Neural crest cell (in vitro differentiated cells): ENCODE results near the gene OBP2B. TPM values are rescaled to one million over a fixed set of nuclear protein-coding genes. Genes with fewer than 3 reads are reported as not detected.

Source experiments
- DNase-seq: peaks from one replicate; pipeline ENCODE4 v3.0.0; 2021; ENCODE audit warnings: low read depth, mixed read lengths, low spot score
- H3K27ac Mint-ChIP-seq: one replicate; pipeline ENCODE4 v1.8.0; 2021; ENCODE audit warnings: mild to moderate bottlenecking, mixed read lengths; ENCODE audit not compliant: unreplicated experiment
- H3K27me3 Mint-ChIP-seq: 2 replicates; pipeline ENCODE4 v1.8.0; 2021; ENCODE audit warnings: low read depth, mild to moderate bottlenecking, mixed read lengths
- H3K36me3 Mint-ChIP-seq: 2 replicates; pipeline ENCODE4 v1.8.0; 2021; ENCODE audit warnings: low read depth, mild to moderate bottlenecking, mixed read lengths
- H3K4me1 Mint-ChIP-seq: 2 replicates; pipeline ENCODE4 v1.8.0; 2021; ENCODE audit warnings: mixed read lengths
- H3K4me3 Mint-ChIP-seq: one replicate; pipeline ENCODE4 v1.8.0; 2021; ENCODE audit warnings: mild to moderate bottlenecking, mixed read lengths
- H3K9me3 Mint-ChIP-seq: 2 replicates; pipeline ENCODE4 v1.8.0; 2021; ENCODE audit warnings: mixed read lengths
- CTCF ChIP-seq: fragments of 200-600 bp; sonication (generic); conservative IDR thresholded peaks from 2 replicates; pipeline ENCODE4 v1.5.0; 2021; ENCODE audit warnings: antibody characterized with exemption, mild to moderate bottlenecking
- total RNA-seq: library from RNA; stranded (reverse); gene quantifications from 2 replicates; pipeline ENCODE4 v1.2.1, GENCODE V29; 2021

Gene OBP2B
- total RNA-seq, 1 donor from 2014 or later: not detected

- no peak overlapping the region for H3K4me3 Mint-ChIP-seq
- DNase-seq: no peak
- H3K9me3 Mint-ChIP-seq: no peaks in the 10 kb centered on the region
- no peak for TF ChIP-seq CTCF
- H3K27me3 Mint-ChIP-seq: peaks cover 61% of the 10 kb centered on the region
- no peaks in the 10 kb centered on the region for H3K4me1 Mint-ChIP-seq
- no peaks in the 10 kb centered on the region for H3K36me3 Mint-ChIP-seq
- no peak overlapping the region for H3K27ac Mint-ChIP-seq
Observed at GRCh38 chr9:133188843-133189180, 20.2 kb downstream of the OBP2B start.

- Mint-ChIP-seq H3K27ac (no peak overlapping the region), H3K4me1 (no peaks in the 10 kb centered on the region), H3K4me3 (no peak overlapping the region), H3K9me3 (no peaks in the 10 kb centered on the region), H3K27me3 (peaks cover 59% of the 10 kb centered on the region), H3K36me3 (no peaks in the 10 kb centered on the region)
- peak; percentile 54 for TF ChIP-seq CTCF
- peak; percentile 36 for DNase-seq
Observed at GRCh38 chr9:133188006-133188842, 20.8 kb downstream of the OBP2B start.

GRCh38 chr9:133187561-133188005 is 21.5 kb downstream of the OBP2B start:
- Mint-ChIP-seq H3K4me3 (no peak overlapping the region), H3K36me3 (no peaks in the 10 kb centered on the region), H3K27me3 (peaks cover 59% of the 10 kb centered on the region), H3K9me3 (no peaks in the 10 kb centered on the region), H3K27ac (no peak overlapping the region), H3K4me1 (no peaks in the 10 kb centered on the region)
- no peak for DNase-seq
- no peak for TF ChIP-seq CTCF

GRCh38 chr9:133186736-133187135 is 22.3 kb downstream of the OBP2B start:
- DNase-seq: no peak
- Mint-ChIP-seq H3K36me3 (no peaks in the 10 kb centered on the region), H3K4me3 (no peak overlapping the region), H3K4me1 (no peaks in the 10 kb centered on the region), H3K9me3 (no peaks in the 10 kb centered on the region), H3K27ac (no peak overlapping the region), H3K27me3 (peaks cover 59% of the 10 kb centered on the region)
- TF ChIP-seq CTCF: no peak

- Mint-ChIP-seq H3K9me3 (no peaks in the 10 kb centered on the region), H3K27me3 (peaks cover 65% of the 10 kb centered on the region), H3K27ac (no peak overlapping the region), H3K4me1 (no peaks in the 10 kb centered on the region), H3K4me3 (no peak overlapping the region), H3K36me3 (no peaks in the 10 kb centered on the region)
- TF ChIP-seq CTCF: peak; percentile 73
- DNase-seq: peak; percentile 26
Observed at GRCh38 chr9:133184971-133185370, 24.1 kb downstream of the OBP2B start.
